ENCODE data around the gene LETMD1. TPM values are rescaled to one million over a fixed set of nuclear protein-coding genes. Genes with fewer than 3 reads are reported as not detected.
"Not testable (repeated sequence)": the region's sequence is repeated elsewhere in the genome, so short reads cannot be mapped to it uniquely, and the experiment has no call there.

LETMD1 gene
- total and polyA plus RNA-seq, 2 of the 4 experiments (the other 2 are of a cell fraction): 27.6 to 40.1 TPM

DNA sequence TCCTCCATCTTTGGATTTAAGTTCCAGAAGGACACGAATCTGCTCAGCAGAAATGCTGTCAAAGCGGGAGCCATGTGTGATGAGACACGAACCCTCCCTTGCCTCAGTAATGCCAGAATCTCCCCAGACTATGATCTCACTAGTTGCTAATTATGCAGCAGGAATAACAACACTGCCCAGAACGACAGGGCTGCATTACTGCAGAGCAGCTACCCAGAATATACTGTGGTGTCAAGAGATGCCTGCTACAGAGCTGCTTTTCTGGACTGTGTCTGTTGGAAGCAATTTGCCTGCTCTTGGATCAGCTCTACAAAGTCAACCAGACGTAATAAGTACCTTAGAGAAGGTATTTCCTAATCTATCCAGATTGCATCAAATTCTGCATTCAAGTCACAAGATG is 29.8 kb downstream of the LETMD1 start:
- no peak overlapping the region for H4K5ac ChIP-seq (ENCODE audit: low read depth, low read length)
- H3K79me1 ChIP-seq (ENCODE audit: low read depth in 1 of 2, low read length in 2 of 2): peaks cover 17 to 71% of the 10 kb centered on the region in 2 experiments
- WGBS, 2 experiments (ENCODE audit: extremely low coverage in 2 of 2, insufficient read length in 1 of 2): 60% methylated on average over 1 of the region's 5 CpGs; no CpG with 5 or more reads in 1 of the 2 experiments
- CTCF ChIA-PET: no interaction called here
- H2BK20ac ChIP-seq (ENCODE audit: low read depth, low read length): no peak overlapping the region
- ATAC-seq (ENCODE audit: low read depth) (0 out of 2 replicates have a peak, but pooled peaks have one; percentile 16), DNase-seq (peak; percentile 46)
- no peak overlapping the region for H3K4ac ChIP-seq (ENCODE audit: low read depth, low read length)
- peaks cover 15% of the 10 kb centered on the region for H3K36me3 ChIP-seq (ENCODE audit: control insufficient read depth, insufficient read depth, low read length)
- H3K27me3 ChIP-seq (ENCODE audit: control insufficient read depth, insufficient read depth, low read length): no peaks in the 10 kb centered on the region
- POLR2A ChIA-PET (ENCODE audit: unreplicated experiment): no interaction called here
- H2AK5ac ChIP-seq (ENCODE audit: low read depth, low read length): no peak overlapping the region
- H3K9me3 ChIP-seq (ENCODE audit: control insufficient read depth, insufficient read depth, low read length): no peaks in the 10 kb centered on the region
- in situ Hi-C loops (cut with MboI; ENCODE audit: low sequenced_read_pairs) (no loop called here), dilution Hi-C loops (cut with HindIII; ENCODE audit: low sequenced_read_pairs, unreplicated experiment) (no loop called here), intact Hi-C loops (cut with micrococcal nuclease) (no loop called here)
- TSS peak; percentile 5 for BruUV-seq (replicated peaks)
- H4K8ac ChIP-seq (ENCODE audit: low read depth in 2 of 2, low read length in 2 of 2): no peak overlapping the region
- no peak overlapping the region for H3K4me2 ChIP-seq (ENCODE audit: low read depth, low read length)
- H2AFZ ChIP-seq (replicated peaks; ENCODE audit: low read length, poor library complexity): no peak overlapping the region
- peaks cover 2% of the 10 kb centered on the region; the same call in 1 of the 2 replicates for H3K4me1 ChIP-seq (ENCODE audit: control insufficient read depth, insufficient read depth, low read length)
- H3K14ac ChIP-seq (replicated peaks; ENCODE audit: low read depth, low read length): no peak overlapping the region
- no peak overlapping the region for H4K91ac ChIP-seq (ENCODE audit: insufficient read depth, low read depth, low read length)
- 0 out of 2 replicates have a peak overlapping the region, but pooled peaks have one; percentile 48 for H3K23ac ChIP-seq (ENCODE audit: low read depth, low read length)
- no peak overlapping the region for H2BK5ac ChIP-seq (ENCODE audit: low read depth, low read length, poor library complexity, severe bottlenecking)
- no peak overlapping the region for H3K56ac ChIP-seq (ENCODE audit: extremely low read depth, insufficient read depth, low read length)
- 0 out of 2 replicates have a peak, but pooled peaks have one; percentile 41 for TF ChIP-seq MXI1 (IDR thresholded peaks at IDR 0.05; ENCODE audit: borderline replicate concordance, low read depth, low read length)
- no peak for TF ChIP-seq MAZ (IDR thresholded peaks at IDR 0.05; ENCODE audit: borderline replicate concordance, low read depth, low read length)
- no peak for TF ChIP-seq CTCF (conservative IDR thresholded peaks at IDR 0.05; ENCODE audit: low read depth, low read length)
- H2BK15ac ChIP-seq (ENCODE audit: low read depth, low read length): no peak overlapping the region
- no peak overlapping the region for H3K9ac ChIP-seq (ENCODE audit: low read depth, low read length)
- no peak overlapping the region for H3K4me3 ChIP-seq (ENCODE audit: insufficient read depth, low read depth, low read length)
- H3K9me1 ChIP-seq (ENCODE audit: insufficient read depth, low read length): peaks cover 13% of the 10 kb centered on the region
- no peak overlapping the region for H2AK9ac ChIP-seq (replicated peaks; ENCODE audit: low read depth, low read length, poor library complexity)
- no peak overlapping the region for H2BK120ac ChIP-seq (ENCODE audit: low read depth, low read length)
- no peak overlapping the region for H3K18ac ChIP-seq (ENCODE audit: low read depth, low read length)
- H4K20me1 ChIP-seq (ENCODE audit: insufficient read depth, low read length): peaks cover 61% of the 10 kb centered on the region
- no peak overlapping the region for H3K27ac ChIP-seq (ENCODE audit: insufficient read depth, low read length)

DNA sequence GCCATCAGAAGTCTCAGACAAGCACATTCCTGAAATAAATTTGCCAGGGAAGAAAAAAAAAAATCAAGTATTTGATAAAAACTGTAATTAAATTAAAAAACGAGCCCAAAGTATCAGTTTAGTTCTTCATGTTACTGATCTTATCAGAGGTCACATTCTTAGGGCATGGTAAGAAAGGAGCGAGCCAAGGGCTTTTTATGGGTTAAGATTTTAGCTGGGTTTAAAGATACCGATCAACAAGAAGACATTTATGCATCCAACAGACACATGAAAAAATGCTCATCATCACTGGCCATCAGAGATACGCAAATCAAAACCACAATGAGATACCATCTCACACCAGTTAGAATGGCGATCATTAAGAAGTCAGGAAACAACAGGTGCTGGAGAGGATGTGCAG is 30.2 kb downstream of the LETMD1 start:
- H2AFZ ChIP-seq (replicated peaks; ENCODE audit: low read length, poor library complexity); H2AK5ac ChIP-seq (ENCODE audit: low read depth, low read length); H2BK120ac ChIP-seq (ENCODE audit: low read depth, low read length); BruUV-seq (replicated peaks); CTCF ChIA-PET; H3K27me3 ChIP-seq (ENCODE audit: control insufficient read depth, insufficient read depth, low read length); in situ Hi-C loops (cut with MboI; ENCODE audit: low sequenced_read_pairs); H3K14ac ChIP-seq (replicated peaks; ENCODE audit: low read depth, low read length); DNase-seq; H2AK9ac ChIP-seq (replicated peaks; ENCODE audit: low read depth, low read length, poor library complexity); H4K5ac ChIP-seq (ENCODE audit: low read depth, low read length); H3K23ac ChIP-seq (ENCODE audit: low read depth, low read length); H4K8ac ChIP-seq (ENCODE audit: low read depth in 2 of 2, low read length in 2 of 2); H3K4me1 ChIP-seq (ENCODE audit: control insufficient read depth, insufficient read depth, low read length); H2BK15ac ChIP-seq (ENCODE audit: low read depth, low read length); H3K27ac ChIP-seq (ENCODE audit: insufficient read depth, low read length); H2BK5ac ChIP-seq (ENCODE audit: low read depth, low read length, poor library complexity, severe bottlenecking); H3K4ac ChIP-seq (ENCODE audit: low read depth, low read length); H3K56ac ChIP-seq (ENCODE audit: extremely low read depth, insufficient read depth, low read length); POLR2A ChIA-PET (ENCODE audit: unreplicated experiment); H3K9ac ChIP-seq (ENCODE audit: low read depth, low read length); H3K4me3 ChIP-seq (ENCODE audit: insufficient read depth, low read depth, low read length); dilution Hi-C loops (cut with HindIII; ENCODE audit: low sequenced_read_pairs, unreplicated experiment); H4K91ac ChIP-seq (ENCODE audit: insufficient read depth, low read depth, low read length); ATAC-seq (ENCODE audit: low read depth); H3K4me2 ChIP-seq (ENCODE audit: low read depth, low read length); H2BK20ac ChIP-seq (ENCODE audit: low read depth, low read length); H3K9me3 ChIP-seq (ENCODE audit: control insufficient read depth, insufficient read depth, low read length); intact Hi-C loops (cut with micrococcal nuclease); H3K18ac ChIP-seq (ENCODE audit: low read depth, low read length): not testable (repeated sequence)
- Histone ChIP-seq H3K9me1 (ENCODE audit: insufficient read depth, low read length) (peaks cover 13% of the 10 kb centered on the region), H4K20me1 (ENCODE audit: insufficient read depth, low read length) (peaks cover 62% of the 10 kb centered on the region), H3K79me1 (ENCODE audit: low read depth in 1 of 2, low read length in 2 of 2) (peaks cover 17 to 72% of the 10 kb centered on the region in 2 experiments), H3K36me3 (ENCODE audit: control insufficient read depth, insufficient read depth, low read length) (peaks cover 12% of the 10 kb centered on the region)
- no CpG with 5 or more reads among the region's 5 CpGs for WGBS, 2 experiments (ENCODE audit: extremely low coverage in 2 of 2, insufficient read length in 1 of 2)

All from IMR-90 (cell line).